ENCODE results near the gene BTBD7. TPM values are rescaled to one million over a fixed set of nuclear protein-coding genes. Genes with fewer than 3 reads are reported as not detected.
"Not testable (repeated sequence)": the region's sequence is repeated elsewhere in the genome, so short reads cannot be mapped to it uniquely, and the experiment has no call there.

BTBD7 gene, protein sequence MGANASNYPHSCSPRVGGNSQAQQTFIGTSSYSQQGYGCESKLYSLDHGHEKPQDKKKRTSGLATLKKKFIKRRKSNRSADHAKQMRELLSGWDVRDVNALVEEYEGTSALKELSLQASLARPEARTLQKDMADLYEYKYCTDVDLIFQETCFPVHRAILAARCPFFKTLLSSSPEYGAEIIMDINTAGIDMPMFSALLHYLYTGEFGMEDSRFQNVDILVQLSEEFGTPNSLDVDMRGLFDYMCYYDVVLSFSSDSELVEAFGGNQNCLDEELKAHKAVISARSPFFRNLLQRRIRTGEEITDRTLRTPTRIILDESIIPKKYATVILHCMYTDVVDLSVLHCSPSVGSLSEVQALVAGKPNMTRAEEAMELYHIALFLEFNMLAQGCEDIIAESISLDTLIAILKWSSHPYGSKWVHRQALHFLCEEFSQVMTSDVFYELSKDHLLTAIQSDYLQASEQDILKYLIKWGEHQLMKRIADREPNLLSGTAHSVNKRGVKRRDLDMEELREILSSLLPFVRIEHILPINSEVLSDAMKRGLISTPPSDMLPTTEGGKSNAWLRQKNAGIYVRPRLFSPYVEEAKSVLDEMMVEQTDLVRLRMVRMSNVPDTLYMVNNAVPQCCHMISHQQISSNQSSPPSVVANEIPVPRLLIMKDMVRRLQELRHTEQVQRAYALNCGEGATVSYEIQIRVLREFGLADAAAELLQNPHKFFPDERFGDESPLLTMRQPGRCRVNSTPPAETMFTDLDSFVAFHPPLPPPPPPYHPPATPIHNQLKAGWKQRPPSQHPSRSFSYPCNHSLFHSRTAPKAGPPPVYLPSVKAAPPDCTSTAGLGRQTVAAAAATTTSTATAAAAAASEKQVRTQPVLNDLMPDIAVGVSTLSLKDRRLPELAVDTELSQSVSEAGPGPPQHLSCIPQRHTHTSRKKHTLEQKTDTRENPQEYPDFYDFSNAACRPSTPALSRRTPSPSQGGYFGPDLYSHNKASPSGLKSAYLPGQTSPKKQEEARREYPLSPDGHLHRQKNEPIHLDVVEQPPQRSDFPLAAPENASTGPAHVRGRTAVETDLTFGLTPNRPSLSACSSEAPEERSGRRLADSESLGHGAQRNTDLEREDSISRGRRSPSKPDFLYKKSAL
- 10 to 100 TPM; 16.6 to 17.2 TPM for total RNA-seq

DNA sequence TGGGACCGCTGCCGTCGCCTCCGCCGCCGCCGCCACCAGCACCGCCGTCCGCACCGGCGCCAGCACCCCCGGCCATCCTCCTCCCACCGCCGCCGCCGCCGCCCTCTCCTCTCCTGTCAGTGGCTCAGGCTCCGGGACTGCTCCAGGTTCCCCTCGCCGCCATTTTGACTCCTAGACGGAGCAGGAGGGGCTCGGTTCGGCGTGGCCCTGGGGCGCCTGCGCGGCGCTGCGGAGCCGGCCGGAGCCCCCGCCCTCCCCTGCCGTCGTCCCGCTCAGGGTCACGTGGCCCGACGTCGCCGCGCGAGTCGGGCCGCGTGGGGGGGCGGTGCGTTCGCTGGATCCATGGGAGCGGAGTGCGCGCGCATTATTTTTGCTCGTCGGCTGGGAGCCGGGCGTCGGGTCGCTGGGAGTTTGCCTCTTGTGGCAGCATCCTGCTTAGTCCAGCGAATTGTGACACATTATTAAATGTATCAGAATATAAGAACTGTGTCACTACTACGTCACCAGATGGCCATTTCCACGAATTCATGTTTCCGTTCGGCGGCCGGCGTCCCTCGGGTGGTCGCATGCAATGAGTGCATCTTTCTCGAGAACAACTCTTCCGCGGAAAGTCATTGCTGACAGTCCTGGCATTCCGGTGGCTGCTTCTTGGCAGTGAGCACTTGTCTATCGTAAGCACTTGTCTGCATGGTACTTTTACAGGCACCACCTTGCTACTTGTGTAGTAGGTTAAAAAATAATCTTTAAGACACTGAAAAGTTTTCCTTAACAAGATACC lies at the start of gene BTBD7:
BTBD7 (minus strand) TSS at position 184 of the 778 bp plus-strand sequence. CDS start 36,985 bp downstream, outside the sequence.
- ChIA-PET CTCF (no interaction called here), POLR2A (no interaction called here)

DNA sequence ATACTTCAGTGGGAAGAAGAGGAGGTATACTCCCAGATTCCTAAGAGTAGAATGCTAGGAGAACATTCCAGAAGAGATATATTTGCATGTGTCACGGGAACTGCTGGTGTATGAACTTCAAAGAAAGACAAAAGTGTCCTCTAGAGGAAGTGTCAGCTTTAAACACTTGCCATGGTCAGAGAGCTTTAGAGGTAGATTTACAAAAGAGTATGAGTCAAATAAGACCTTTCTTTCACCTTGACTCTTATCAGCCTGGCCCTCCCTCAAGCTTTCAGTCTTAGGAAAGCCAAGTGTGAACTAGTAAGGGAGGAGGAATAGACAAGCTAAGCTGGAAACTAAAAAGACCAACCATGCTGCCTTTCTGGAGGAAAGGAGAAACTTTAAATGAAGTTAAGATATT lies 48.8 kb upstream of the BTBD7 start:
- ChIA-PET POLR2A (no interaction called here), CTCF (no interaction called here)

DNA sequence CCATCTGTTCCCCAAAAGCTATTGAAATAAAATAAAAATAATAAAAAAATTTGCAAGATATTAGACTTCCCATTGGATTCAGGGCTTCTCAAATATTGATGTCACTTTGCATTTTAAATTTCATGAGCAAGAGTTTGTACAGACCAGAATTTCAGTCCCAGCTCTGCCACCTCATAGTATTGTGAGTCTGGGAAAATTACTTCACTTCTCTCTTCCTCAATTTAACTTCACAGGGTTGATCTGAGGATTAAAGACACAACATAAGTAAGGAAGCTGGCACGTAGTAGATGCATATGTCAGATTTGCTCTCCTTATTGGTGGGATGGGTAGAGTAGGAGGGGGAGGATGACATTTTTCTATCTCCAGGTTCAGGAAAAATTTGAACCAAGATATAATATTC lies 47.0 kb upstream of the BTBD7 start:
- ChIA-PET CTCF (no interaction called here), POLR2A (no interaction called here)

DNA sequence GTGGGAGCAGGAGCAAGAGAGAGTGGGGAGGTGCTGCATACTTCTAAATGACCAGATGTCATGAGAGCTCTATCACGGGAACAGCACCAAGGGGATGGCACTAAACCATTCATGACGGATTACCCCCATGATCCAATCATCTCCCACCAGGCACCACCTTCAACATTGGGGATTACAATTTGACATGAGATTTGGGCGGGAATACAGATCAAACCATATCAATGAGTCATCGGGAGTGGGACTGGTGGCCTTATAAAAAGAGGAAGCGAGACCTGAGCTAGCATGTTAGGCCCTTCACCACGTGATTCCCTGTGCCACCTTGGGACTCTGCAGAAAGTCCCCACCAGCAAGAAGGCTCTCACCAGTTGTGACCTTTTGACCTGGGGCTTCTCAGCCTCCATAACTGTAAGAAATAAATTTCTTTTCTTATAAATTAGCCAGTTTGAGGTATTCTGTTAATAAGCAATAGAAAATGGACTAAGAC lies 42.9 kb upstream of the BTBD7 start:
- ChIA-PET CTCF (interaction anchor here (0.6 kb wide), 1 partner anchor 11 kb away, joined by 3 read pairs; no protein-coding TSS in a partner anchor), POLR2A (no interaction called here)

DNA sequence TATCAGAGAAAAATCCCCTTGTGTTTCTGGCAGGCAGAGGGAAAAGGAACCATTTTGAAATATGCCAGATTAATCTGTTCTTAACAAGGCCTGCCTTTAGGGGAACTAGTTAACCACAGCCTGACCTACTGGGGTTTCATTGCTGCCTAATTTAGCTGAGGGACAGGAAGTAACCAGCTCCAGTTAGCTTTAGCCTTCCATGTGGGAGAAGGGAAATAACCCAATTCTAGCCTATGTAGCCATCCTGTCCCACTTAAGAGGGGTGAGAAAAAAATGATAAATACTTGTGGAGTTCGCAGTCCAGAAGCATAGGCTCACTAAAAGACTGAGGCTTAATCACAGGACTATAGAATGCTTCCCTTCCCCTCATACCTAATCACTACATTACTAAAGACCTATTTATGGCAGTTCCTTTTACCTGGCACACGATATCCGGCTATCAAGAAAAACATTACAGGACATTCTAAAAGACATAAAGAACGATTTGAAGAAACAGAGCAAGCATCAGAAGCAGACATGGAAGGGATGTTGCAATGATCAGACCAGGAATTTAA lies 37.0 kb upstream of the BTBD7 start:
- CTCF ChIA-PET, result no interaction called here
- POLR2A ChIA-PET, result no interaction called here

DNA sequence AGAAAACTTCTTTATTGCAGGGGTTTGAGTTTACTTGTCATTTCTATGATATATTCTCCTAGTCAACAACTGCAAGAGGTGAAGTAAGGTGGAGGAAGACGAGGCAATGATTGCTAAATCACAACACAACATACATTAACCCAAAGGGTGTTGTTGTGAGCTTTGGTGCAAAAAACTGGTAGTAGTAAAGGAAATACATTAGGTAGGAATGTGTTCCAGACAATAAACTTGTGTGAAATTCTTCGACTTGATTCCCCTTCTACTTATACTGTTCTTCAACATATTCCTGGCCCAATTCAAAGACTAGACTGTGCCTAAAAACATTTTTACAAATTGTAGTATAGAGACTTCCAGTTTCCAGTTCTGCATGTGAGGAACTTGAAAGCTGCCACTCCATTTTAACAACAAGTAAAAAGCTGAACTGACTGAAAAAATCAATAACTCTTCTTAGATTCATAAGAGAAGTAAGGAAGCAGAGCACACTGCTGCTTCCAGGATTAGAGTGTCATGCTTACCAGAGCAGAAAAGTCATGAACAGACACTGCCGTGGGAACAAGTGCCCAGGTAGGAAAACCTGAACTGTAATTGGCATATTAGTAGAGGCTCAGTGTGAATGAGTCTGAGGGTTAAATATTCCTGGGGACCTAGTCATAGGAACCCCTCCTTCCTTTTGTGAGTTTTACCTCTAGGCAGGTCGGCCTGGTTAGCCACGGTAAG lies 36.3 kb upstream of the BTBD7 start:
- ChIA-PET POLR2A (no interaction called here), CTCF (no interaction called here)

DNA sequence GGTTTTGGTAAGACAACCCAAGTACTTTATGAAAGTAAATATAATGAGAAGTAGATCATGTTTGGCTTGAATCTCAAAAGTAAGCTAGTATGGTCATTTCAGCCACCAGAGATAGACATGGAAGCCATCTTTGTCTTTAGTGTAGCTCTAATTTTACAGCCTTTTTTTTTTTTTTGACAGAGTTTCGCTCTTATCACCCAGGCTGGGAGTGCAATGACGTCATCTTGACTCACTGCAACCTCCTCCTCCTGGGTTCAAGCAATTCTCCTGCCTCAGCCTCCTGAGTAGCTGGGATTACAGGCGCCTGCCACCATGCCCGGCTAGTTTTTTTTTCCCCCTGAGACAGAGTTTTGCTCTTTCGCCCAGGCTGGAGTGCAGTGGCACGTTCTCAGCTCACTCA lies 22.0 kb upstream of the BTBD7 start:
- POLR2A ChIA-PET, result interaction anchor here (0.6 kb wide), 1 partner anchor 47 kb away, joined by 3 read pairs; no protein-coding TSS in a partner anchor
- CTCF ChIA-PET, result not testable (repeated sequence)

DNA sequence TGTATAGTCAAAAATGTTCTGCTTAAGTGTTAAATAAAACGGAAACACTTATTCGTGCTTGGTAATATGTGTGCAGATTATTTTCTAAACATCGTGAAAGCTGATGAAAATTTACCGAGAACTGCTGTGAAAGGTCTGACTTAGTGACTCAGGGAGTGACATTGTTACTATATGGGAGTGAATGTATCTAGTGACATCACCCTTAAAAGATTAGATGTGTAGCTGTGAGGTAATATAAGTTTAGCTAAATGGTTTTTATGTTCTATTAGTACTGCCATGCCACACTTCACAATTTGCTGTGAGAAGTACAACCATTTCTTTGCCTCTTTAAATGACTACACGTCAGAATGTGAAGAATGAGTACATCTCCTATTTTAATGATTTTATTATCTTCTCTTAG lies 15.5 kb upstream of the BTBD7 start:
- ChIA-PET CTCF (no interaction called here), POLR2A (no interaction called here)

DNA sequence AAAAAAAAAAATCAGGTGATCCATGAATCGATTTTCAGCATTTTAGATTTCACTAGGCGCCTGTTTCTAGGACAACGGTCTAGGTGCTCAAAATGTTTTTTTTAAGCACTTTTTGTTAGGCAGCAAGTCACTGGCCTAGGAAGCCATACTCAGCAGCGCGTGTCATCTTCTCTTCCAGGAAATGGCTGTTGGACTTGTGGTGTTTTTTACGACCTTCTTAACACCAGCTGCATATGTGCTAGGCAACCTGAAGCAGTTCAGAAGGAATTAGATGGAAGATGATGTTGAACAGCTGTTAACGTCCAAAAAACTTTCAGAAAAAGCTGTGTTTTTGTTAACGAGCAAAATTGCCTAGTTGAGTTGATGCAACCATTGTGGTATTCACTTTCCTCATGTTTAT lies 15.0 kb upstream of the BTBD7 start:
- ChIA-PET CTCF (no interaction called here), POLR2A (no interaction called here)

DNA sequence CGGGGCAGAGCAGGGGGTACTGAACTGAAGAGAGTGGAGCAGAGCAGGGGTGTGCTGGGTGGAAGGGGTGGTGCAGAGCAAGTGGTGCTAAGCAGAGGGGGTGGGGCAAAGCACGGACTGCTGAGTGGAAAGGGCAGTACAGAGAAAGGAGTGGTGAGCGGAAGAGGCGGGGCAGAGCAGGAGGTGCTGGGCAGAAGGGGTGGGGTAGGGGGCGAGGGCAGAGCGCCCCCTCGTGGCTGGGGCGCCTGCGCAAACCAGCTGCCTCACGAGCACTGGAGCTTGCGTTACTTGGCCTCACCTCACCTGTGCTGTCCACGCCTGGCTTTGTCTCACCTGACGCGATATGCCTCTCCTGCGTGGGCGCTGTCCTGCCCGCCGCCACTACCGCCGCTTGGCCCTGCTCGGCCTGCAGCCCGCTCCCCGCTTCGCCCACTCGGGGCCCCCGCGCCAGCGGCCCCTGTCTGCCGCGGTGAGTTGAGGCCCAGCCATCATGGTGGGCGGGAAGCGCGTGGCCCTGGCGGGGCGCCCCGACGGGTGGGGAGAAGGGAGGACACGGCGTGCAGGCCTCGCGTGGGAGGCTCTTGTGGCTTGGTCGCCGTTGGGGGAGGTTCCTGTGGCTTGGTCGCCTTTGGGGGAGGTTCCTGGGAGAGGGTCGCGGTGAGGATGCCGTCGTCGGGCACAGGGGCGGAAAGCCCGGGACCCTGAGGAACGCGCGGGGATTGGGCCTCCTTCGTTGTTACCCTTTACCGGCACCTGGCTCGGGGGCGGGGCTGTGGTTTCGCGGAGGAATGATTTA lies 14.3 kb upstream of the BTBD7 start, which contains the start of gene COX8C:
COX8C (plus strand) TSS at position 257 of the 796 bp plus-strand sequence; CDS start at position 344, 87 bp downstream.
- ChIA-PET CTCF (no interaction called here), POLR2A (no interaction called here)

DNA sequence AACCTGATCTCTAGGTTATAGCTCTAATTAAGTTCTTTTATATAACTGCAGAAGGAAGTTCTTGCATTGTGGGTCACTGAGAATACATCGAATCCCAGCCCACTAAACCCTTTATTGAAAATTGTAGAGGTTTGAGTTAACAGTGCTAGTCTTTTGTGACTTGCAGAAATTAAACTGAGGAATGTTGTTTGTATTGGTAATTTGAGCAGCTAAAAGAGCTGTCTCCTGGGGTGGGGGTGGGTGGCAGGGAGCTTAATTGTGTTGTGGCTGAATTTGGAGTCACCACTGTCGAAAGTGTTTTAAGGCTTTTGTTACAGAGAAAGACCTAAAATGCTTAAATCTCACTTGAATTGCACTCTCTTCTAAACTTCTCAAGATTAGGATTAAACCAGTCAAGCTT lies 11.0 kb upstream of the BTBD7 start:
- CTCF ChIA-PET, result no interaction called here
- POLR2A ChIA-PET, result no interaction called here

DNA sequence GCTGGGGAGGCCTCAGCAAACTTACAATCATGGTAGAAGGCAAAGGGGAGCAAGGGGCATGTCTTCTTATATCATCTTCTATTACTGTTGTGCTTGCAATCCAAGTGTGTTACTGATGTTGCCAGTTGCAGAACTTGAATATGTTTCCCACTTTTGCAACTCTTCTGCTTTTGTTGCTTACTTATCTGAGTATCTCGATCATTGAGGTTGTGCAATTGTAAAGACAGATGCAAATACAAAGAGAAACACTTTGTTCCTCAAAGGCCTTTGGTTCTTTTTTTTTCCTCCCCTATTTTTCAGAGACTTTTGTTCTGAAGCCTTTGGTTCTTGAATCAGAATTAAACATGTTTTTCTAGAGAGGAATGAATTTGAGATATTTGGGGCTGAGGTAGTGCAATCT lies 10.4 kb upstream of the BTBD7 start:
- POLR2A ChIA-PET, result no interaction called here
- CTCF ChIA-PET, result no interaction called here

DNA sequence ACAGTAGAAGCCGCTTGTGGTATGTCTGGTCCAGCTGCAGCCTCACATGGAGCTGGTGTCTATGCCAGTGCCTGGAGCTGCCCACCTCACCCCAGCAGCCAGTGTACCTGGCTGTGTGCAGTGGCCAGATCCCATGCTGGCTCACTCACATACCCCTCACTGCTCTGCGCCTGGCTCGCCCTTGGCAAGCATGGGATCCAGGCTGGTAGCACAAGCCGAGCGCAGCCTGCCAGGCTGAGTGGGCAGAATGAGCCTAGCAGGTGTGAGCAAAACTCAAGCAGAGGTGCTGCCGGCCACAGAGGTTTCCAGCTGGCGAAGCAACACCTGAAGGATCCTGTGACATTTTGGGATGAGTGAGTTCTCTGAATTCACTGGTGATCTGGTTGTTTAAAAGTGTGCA lies 5.0 kb upstream of the BTBD7 start:
- CTCF ChIA-PET, result no interaction called here

DNA sequence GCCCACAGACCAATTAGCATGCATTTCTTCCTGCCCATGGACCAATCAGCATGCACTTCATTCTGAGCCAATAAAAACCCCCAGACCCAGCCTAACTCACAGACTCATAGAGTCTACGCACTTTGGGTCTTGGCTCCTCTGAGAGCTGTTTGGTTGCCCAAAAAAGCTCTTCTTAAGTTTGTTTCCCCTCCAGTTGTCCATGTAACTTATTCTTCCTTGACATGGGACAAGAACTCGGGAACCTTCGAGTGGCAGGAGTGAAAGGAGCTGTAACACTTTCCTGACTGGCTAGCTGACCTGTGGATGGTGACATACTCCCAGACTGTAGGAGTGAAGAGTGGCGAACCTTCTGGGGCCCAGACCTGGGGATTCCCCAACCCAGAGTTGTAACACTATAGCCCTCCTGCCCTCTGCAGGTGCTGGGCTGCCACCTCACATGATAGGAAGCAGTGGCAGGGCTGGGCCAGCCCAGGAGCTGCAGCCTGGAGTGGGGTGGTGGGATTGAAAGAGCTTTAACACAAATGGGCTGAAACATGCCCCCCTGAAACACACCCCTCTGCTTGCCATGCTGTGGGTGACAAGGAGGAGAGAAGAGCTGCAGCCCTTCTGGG lies 4.4 kb upstream of the BTBD7 start:
- ChIA-PET CTCF (no interaction called here), POLR2A (no interaction called here)

More for the DNA sequence above, 5.0 kb upstream of the BTBD7 start:
- POLR2A ChIA-PET, result no interaction called here

DNA sequence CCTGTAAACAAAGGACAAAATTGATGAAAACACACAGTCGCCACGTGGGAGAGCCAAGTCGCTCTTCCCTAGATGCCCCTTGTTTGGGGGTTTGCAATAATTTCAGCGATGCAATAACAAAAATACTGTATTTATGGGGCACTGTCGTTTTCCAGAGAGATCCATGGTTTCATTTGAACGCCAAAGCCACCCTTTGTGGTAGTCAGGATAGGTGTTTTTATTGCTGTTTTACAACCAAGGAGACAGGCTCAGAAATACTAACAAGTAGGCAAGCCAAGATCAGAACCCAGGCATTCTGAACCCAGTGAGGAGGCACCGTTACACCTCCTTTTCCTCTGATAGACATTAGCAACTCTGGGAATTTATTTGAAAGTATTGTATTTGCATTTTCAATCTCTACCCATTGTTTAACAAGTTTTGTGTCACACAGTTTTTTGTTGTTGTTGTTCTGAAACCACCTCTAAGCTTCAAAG lies 831 bp upstream of the BTBD7 start:
- POLR2A ChIA-PET, result no interaction called here
- CTCF ChIA-PET, result no interaction called here

DNA sequence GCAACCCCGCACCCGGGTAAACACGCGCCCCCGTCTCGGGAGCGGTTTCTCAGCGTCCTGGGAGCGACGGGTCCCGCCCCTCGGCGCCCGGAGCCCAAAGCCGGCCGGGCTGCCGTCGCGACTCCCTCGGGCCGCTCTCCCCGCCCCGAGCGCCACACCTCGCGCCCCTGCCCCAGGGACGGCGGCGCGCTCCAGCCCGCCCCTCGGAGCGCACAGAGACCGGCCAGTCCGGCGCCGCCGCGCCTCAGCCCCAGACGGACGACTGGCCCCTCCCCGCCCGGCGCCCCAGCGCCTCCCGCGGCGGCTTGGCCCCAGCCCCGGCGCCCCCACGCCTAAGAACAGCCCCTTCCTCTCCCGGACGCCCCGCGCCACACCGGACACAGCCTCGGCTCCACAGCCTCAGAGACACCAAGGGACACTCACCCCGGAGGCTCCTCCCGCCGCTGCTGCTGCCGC lies 411 bp downstream of the BTBD7 start:
- CTCF ChIA-PET, result no interaction called here
- POLR2A ChIA-PET, result interaction anchor here (0.6 kb wide), 1 partner anchor 150 kb away, joined by 3 read pairs; no protein-coding TSS in a partner anchor

DNA sequence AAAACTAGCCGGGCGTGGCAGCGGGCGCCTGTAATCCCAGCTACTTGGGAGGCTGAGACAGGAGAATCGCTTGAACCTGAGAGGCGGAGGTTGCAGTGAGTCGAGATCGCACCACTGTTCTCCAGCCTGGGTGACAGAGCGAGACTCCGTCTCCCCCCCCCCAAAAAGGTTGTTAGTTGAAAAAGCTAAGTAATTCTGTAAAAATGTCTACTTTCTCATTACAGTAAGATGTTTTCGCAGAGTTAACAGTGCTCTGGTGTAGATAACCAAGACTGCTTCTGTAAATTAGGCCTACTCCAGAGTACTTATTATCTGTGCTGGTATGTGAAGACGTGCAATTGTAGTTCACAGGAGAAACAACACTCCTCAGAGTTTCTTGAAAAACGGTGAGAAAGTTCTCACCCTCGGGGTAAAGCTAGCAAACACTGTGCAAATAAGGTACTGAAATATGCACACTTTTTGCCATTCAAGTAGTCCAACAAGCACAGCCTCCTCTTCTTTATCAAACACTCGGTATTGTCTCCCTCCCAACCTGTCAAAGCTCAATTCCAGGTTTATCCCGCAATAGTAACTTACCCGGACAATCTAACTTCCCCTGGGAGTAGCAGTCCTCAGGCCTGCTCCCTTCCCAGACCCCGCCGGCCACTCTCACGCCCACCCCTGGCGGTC lies 974 bp downstream of the BTBD7 start:
- ChIA-PET CTCF (no interaction called here), POLR2A (interaction anchor here (0.6 to 1.6 kb wide), 2 partner anchors 125 to 149 kb away, joined by 3 to 4 read pairs; partner anchors contain the start of genes GON7 and UBR7)
